ENCODE data around the gene WWOX. TPM values are rescaled to one million over a fixed set of nuclear protein-coding genes. Genes with fewer than 3 reads are reported as not detected.

WWOX gene
- polyA plus RNA-seq, 6 donors from 2014 or later: 9.1 to 17.0 (median 12.5) TPM

GRCh38 chr16:78461496-78462287 lies 362.2 kb downstream of the WWOX start:
- Mint-ChIP-seq H3K36me3 (peaks cover 8 to 17% of the 10 kb centered on the region in 2 donors), H3K4me3 (no peak overlapping the region), H3K9me3 (peaks cover 3 to 13% (median 6%) of the 10 kb centered on the region in 7 donors), H3K27ac (peak overlapping the region in 1 of 6 donors; percentile 4), H3K4me1 (peaks cover 0 to 6% (median 3%) of the 10 kb centered on the region in 3 donors), H3K27me3 (no peaks in the 10 kb centered on the region)
- ATAC-seq (ENCODE audit: low read depth in 2 of 2) (no peak), DNase-seq (no peak)

GRCh38 chr16:78462288-78463208 lies 363.1 kb downstream of the WWOX start:
- peaks cover 3 to 13% (median 6%) of the 10 kb centered on the region in 7 donors for H3K9me3 Mint-ChIP-seq
- H3K4me3 Mint-ChIP-seq: no peak overlapping the region
- no peaks in the 10 kb centered on the region for H3K27me3 Mint-ChIP-seq
- H3K36me3 Mint-ChIP-seq: peaks cover 8 to 17% of the 10 kb centered on the region in 2 donors
- H3K27ac Mint-ChIP-seq: no peak overlapping the region
- DNase-seq (no peak), ATAC-seq (ENCODE audit: low read depth in 2 of 2) (no peak)
- H3K4me1 Mint-ChIP-seq: peaks cover 0 to 6% (median 3%) of the 10 kb centered on the region in 3 donors

- no peak overlapping the region for H3K27ac Mint-ChIP-seq
Measured at GRCh38 chr16:78463591-78463990, 364.1 kb downstream of the WWOX start.

GRCh38 chr16:78464833-78465232 lies 365.4 kb downstream of the WWOX start:
- peaks cover 3 to 13% (median 6%) of the 10 kb centered on the region in 7 donors for H3K9me3 Mint-ChIP-seq
- no peaks in the 10 kb centered on the region for H3K27me3 Mint-ChIP-seq
- DNase-seq: no peak
- peaks cover 0 to 6% (median 3%) of the 10 kb centered on the region in 3 donors for H3K4me1 Mint-ChIP-seq
- H3K36me3 Mint-ChIP-seq: peaks cover 8 to 17% of the 10 kb centered on the region in 2 donors
- no peak overlapping the region for H3K4me3 Mint-ChIP-seq
- no peak for ATAC-seq (ENCODE audit: low read depth in 2 of 2)
- H3K27ac Mint-ChIP-seq: peak overlapping the region in 1 of 6 donors; percentile 65

More at GRCh38 chr16:78463591-78463990, 364.1 kb downstream of the WWOX start:
- H3K4me1 Mint-ChIP-seq: peaks cover 0 to 6% (median 3%) of the 10 kb centered on the region in 3 donors
- H3K9me3 Mint-ChIP-seq: peaks cover 3 to 13% (median 6%) of the 10 kb centered on the region in 7 donors
- H3K4me3 Mint-ChIP-seq: no peak overlapping the region
- peaks cover 8 to 17% of the 10 kb centered on the region in 2 donors for H3K36me3 Mint-ChIP-seq
- no peaks in the 10 kb centered on the region for H3K27me3 Mint-ChIP-seq
- DNase-seq (no peak), ATAC-seq (ENCODE audit: low read depth in 2 of 2) (no peak)

GRCh38 chr16:78465730-78466129 lies 366.3 kb downstream of the WWOX start:
- H3K4me1 Mint-ChIP-seq: peaks cover 0 to 6% (median 0%) of the 10 kb centered on the region in 3 donors
- H3K27me3 Mint-ChIP-seq: no peaks in the 10 kb centered on the region
- no peak for DNase-seq
- H3K36me3 Mint-ChIP-seq: peaks cover 8 to 17% of the 10 kb centered on the region in 2 donors
- no peak overlapping the region for H3K4me3 Mint-ChIP-seq
- ATAC-seq (ENCODE audit: low read depth in 2 of 2): no peak
- peaks cover 3 to 13% (median 6%) of the 10 kb centered on the region in 7 donors for H3K9me3 Mint-ChIP-seq
- H3K27ac Mint-ChIP-seq: no peak overlapping the region

GRCh38 chr16:78469787-78470186 lies 370.3 kb downstream of the WWOX start:
- peak overlapping the region in 1 of 6 donors; percentile 40 for H3K27ac Mint-ChIP-seq
- ATAC-seq (ENCODE audit: low read depth in 2 of 2) (no peak), DNase-seq (no peak)
- H3K4me1 Mint-ChIP-seq: peaks cover 0 to 4% (median 0%) of the 10 kb centered on the region in 3 donors
- H3K4me3 Mint-ChIP-seq: no peak overlapping the region
- peaks cover 3 to 6% of the 10 kb centered on the region in 2 donors for H3K36me3 Mint-ChIP-seq
- H3K27me3 Mint-ChIP-seq: no peaks in the 10 kb centered on the region
- peaks cover 0 to 7% (median 3%) of the 10 kb centered on the region in 7 donors for H3K9me3 Mint-ChIP-seq

GRCh38 chr16:78473031-78473699 lies 373.7 kb downstream of the WWOX start:
- no peaks in the 10 kb centered on the region for H3K27me3 Mint-ChIP-seq
- no peaks in the 10 kb centered on the region for H3K36me3 Mint-ChIP-seq
- H3K9me3 Mint-ChIP-seq: no peaks in the 10 kb centered on the region
- H3K4me3 Mint-ChIP-seq: no peak overlapping the region
- DNase-seq (no peak), ATAC-seq (ENCODE audit: low read depth in 2 of 2) (no peak)
- peak overlapping the region in 1 of 6 donors; percentile 39 for H3K27ac Mint-ChIP-seq
- peaks cover 0 to 4% (median under 1%) of the 10 kb centered on the region in 3 donors for H3K4me1 Mint-ChIP-seq

GRCh38 chr16:78474762-78475161 lies 375.3 kb downstream of the WWOX start:
- Mint-ChIP-seq H3K4me1 (peaks cover 2 to 7% (median 4%) of the 10 kb centered on the region in 3 donors), H3K4me3 (no peak overlapping the region), H3K9me3 (no peaks in the 10 kb centered on the region), H3K27me3 (no peaks in the 10 kb centered on the region), H3K27ac (no peak overlapping the region), H3K36me3 (no peaks in the 10 kb centered on the region)
- DNase-seq (no peak), ATAC-seq (ENCODE audit: low read depth in 2 of 2) (no peak)

GRCh38 chr16:78476615-78477014 lies 377.2 kb downstream of the WWOX start:
- Mint-ChIP-seq H3K36me3 (no peaks in the 10 kb centered on the region), H3K4me3 (no peak overlapping the region), H3K9me3 (no peaks in the 10 kb centered on the region), H3K4me1 (peaks cover 2 to 7% (median 4%) of the 10 kb centered on the region in 3 donors), H3K27ac (no peak overlapping the region), H3K27me3 (no peaks in the 10 kb centered on the region)
- ATAC-seq (ENCODE audit: low read depth in 2 of 2) (no peak), DNase-seq (no peak)

GRCh38 chr16:78478267-78478861 lies 378.9 kb downstream of the WWOX start:
- H3K9me3 Mint-ChIP-seq: no peaks in the 10 kb centered on the region
- H3K27me3 Mint-ChIP-seq: no peaks in the 10 kb centered on the region
- H3K4me3 Mint-ChIP-seq: no peak overlapping the region
- no peaks in the 10 kb centered on the region for H3K36me3 Mint-ChIP-seq
- H3K4me1 Mint-ChIP-seq: peaks cover 2 to 7% (median 4%) of the 10 kb centered on the region in 3 donors
- ATAC-seq (ENCODE audit: low read depth in 2 of 2) (no peak), DNase-seq (no peak)
- H3K27ac Mint-ChIP-seq: peak overlapping the region in 1 of 6 donors; percentile 13

- no peak for ATAC-seq (ENCODE audit: low read depth in 2 of 2)
- Mint-ChIP-seq H3K36me3 (no peaks in the 10 kb centered on the region), H3K4me1 (peaks cover under 1 to 7% (median 2%) of the 10 kb centered on the region in 3 donors), H3K4me3 (no peak overlapping the region), H3K27me3 (no peaks in the 10 kb centered on the region), H3K27ac (no peak overlapping the region), H3K9me3 (no peaks in the 10 kb centered on the region)
- DNase-seq: no peak
Measured at GRCh38 chr16:78479723-78480122, 380.3 kb downstream of the WWOX start.

GRCh38 chr16:78480588-78480987 lies 381.1 kb downstream of the WWOX start:
- Mint-ChIP-seq H3K9me3 (no peaks in the 10 kb centered on the region), H3K36me3 (no peaks in the 10 kb centered on the region), H3K4me1 (peaks cover 0 to 7% (median 2%) of the 10 kb centered on the region in 3 donors), H3K27ac (no peak overlapping the region), H3K27me3 (no peaks in the 10 kb centered on the region), H3K4me3 (no peak overlapping the region)
- DNase-seq (no peak), ATAC-seq (ENCODE audit: low read depth in 2 of 2) (no peak)

All from naive B cell (primary cell).